NCI-H187 treated with DMSO at 0.1 percent for 48 hours (cell line): ENCODE measurements around the gene IRGQ.
"Not testable (repeated sequence)": the region's sequence is repeated elsewhere in the genome, so short reads cannot be mapped to it uniquely, and the experiment has no call there.

Experiments used
- DNase-seq: peaks from one replicate; lab custom pipeline; 2025; lab: John Stamatoyannopoulos, UW

The IRGQ gene

DNA sequence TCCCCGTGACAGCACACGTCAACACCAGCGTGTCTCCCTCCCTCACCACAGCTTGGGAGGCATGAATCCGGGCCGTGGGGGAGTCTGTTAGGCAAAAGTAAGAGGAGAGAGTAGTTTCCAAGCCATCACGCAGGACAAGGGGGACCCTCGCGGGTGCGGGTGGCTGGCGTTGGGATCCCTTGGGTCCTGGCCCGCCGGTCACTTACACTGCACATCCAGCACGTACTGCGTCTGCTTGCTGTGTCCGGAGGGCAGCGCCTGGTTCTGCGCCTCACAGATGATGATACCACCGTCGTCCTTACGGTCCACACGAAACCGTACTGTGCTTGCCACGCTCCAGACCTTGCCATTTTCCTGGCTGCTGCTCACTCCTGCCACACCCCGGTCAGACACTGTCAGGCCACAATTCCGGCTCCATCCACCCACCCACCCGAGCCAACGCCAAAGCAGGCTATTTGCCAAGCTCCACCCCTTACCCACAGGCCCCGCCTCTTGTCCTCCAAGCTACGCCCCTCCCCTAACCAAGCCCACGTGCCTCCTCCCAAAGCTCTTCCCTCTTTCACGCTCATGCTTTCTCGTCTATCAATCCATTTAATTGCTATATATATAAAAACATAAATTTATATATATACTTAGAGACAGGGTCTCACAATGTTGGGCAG, 30.1 kb upstream of the IRGQ start:
- DNase-seq = no peak

DNA sequence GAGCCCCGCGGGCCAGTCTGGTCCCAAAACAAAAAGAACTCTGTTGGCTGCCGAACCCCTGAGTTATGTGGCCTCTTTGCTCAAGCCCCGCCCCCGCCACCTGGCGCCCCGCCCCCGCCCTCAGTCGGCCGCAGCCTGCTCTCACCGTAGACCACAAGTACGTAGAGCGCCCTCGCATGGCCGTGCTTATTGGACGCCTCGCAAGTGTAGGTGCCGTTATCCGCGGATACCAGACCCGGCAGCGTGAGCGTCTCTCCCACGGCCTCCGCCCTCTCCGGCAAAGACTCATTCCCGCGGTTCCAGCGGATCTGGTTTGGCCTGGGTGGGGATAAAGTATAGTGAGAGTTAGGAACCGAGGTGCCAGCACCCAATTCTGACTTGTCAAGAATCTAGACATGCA, 29.0 kb upstream of the IRGQ start:
- no peak for DNase-seq

DNA sequence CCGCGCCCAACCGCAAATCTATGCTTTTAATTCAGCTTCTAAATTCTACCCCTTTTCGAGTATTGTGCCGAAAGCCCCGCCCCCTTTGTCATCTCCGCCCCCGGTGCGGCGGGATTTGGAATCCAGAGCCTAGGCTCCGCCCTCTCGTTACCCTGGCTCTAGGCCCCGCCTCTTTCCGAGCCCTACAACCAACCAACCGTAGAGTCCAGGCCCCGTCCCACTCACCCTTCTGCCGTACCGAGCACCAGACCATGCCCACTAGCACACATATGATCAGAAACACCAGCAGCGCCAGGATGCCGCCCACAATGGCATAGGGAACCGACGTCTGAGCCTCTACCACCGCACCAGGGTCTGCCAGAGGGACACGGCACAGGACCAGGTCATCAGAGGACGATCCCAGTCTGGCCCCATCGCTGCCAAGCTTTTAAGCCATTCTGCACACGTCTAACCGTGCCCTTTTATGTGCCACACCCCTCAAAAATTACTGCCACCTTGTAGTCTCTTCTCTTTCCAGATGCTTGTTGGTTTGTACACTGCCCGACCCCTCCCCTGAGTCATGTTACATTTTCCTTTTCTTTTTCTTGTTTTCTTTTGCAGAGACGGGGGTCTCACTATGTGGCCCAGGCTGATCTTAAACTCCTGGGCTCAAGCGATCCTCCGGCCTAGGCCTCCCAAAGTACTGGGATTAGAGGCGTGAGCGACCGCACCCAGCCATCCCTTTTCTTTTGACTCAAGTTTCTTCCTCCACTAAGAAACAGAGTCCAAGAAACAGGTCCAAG, 28.1 kb upstream of the IRGQ start:
- no peak for DNase-seq

DNA sequence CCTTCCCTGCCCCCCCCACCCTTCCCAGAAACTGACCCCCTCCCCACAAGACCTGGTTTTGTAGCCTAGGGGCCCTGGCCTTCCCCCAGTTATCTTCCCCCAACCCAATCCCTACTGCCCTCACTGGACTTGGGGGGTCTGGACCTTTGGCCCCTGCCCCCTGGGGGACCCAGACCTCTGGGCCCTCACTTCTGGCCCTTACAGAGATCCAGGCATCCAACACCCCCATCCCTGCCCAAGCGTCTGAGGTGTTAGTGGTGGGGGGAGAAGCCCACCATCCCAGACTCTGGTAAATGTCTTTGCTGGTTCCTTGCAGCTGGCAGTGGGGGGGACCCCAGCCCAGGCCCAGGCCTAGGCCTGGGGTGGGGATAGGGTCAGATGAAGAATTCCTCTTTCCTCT, 27.0 kb upstream of the IRGQ start:
- no peak for DNase-seq

DNA sequence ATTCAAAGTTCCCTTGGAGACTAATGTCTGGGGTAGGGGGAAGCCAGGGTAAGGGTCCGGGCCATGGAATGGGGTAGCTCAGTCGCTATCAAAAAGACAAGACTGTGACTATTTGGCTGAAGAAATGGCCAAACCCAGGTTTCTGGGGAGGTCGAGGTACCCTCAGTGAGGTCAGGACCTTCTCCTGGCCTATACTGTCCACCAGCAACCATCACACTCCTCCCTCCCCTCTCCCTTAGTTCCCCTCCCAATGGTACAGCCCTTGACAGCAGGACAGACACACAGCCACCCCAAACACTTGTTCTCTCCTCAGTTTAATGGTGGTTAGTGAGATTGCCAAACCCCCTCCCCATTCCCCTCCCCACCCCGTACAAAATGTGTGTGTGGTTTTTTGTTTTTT, 26.1 kb upstream of the IRGQ start:
- DNase-seq = no peak

DNA sequence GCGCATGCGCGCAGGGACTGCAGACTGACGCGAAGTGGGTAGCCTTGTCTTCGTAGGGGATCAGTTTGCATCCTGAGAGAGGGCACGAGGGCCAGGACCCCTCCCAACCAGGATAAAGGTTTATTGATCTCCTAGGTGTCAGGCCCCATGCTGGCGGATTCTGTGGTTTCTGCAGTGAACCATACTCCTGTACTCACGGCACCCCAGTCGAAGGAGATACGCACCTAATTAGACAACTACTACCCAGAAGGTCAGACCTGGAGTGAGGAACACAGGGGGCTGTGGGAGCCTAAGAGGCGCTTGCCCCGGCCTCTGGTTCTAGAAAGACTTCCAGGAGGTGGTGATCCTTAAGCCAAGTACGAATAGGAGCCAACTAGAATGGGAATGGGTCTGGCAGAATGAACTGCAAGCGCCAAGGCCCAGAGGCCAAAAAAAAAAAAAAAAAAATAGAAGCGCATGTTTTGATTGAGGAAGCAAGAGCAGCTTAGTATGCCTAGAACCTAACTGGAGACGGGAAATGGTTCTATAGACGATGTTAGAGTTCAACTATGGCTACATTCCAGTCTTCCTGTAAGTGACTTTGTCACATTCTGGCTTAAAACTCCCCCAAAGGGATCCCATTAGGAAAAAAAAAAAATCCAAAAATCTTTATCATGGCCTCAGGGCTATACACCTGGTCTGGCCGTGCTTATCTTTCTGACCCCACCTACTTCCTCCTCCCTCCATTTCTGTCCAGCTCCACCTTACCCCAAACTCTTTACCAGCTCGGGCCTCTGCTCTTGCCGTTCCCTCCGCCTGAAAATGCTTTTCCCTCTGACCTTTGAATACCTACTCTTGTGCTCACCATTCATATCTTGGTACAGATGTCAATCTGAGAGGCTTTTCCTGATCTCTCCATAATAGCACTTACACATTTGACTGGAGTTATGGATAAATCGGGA, 24.4 kb upstream of the IRGQ start:
- DNase-seq = no peak

DNA sequence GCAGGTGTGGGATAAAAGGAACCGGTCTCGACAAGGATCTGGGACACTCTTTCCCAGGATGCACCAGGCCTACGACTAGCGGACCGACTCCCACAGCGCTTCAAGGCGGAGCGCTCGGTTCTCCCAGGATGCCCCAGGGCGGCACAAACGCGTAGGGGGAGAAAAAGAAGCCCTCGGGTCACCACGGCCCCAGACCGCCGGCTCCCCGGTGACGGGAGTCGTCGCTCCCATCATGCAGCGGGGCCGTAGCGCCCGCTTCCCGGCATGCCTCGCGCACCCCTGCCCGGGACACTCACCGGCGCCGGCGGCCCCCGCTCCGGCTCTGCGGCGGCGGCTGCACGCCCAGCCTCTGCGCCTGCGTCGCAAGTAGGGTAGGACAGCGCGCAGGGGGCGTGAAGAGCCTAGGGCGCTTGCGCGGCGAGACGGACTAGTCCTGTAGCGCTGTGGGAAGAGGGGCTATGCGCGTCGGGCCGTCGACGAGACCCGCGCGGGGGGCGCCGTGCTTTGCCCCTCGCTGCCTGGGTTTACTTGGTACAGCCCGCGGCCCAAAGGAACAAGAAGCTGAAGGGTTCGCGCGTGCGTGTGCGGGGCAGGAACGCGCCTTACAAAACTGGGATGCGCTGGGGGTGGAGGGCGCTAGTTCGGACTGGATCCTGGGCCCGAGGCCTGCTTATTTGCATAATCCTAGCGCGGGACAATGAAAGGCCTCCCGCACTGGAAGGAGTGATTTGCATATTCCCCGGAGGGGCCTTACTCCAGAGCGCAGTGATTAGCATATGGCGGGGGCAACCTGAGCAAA, 23.5 kb upstream of the IRGQ start, which contains the start of gene ZNF428:
TSS of gene ZNF428 (minus strand) at position 368 of the 799 bp plus-strand sequence. CDS start 5,325 bp downstream, outside the sequence.
- DNase-seq = peak; percentile 84

DNA sequence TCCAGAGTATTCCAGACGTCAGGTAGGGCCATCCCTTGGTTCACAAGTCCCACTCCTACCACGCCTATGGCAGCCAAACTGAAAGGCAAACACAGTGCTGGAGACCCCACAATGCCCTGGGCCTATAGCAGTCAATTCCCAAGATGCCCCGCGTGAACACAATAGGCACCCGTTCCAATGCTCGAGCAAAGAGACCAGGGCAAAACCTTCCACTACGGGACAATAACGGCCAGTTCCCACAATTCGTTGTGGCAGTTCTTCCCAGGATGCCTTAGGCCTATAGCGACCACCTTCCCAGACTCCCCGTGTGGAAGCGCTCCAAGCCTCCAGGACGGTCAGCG, 23.0 kb upstream of the IRGQ start:
- DNase-seq = no peak

DNA sequence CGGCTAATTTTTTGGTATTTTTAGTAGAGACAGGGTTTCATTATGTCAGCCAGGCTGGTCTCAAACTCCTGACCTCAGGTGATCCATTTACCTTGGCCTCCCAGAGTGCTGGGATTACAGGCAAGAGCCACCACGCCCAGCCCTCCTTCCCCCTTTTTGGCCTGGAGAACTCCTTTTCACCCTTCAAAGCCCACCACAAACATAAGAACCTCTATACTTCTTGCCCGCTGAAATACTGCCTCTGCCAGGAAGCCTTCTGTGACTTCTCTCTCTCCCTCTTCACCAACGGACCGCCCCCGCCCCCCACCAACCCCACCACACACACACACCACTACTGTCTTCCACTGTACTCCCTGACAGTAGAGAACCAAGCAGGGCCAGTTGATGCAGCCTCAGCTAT, 21.0 kb upstream of the IRGQ start:
- DNase-seq = no peak

DNA sequence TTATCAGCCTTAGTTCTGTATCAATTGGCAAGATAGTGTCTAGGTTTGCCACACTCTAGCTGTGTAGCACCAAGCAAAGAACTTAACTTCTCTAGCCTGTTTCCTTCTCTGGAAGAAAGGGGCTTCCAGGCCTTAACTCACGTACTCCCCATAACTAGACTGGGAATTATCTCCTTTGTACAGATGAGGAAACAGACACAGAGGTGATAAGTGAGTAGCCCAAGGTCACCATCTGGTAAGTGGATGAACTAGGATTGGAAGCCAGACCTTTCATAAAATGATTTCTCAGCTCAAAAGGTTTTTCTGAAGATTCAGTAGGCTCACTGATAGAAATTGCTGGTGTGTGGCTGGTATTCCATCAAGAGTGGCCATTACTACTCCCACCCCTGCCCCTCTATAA, 20.4 kb upstream of the IRGQ start:
- DNase-seq = no peak

DNA sequence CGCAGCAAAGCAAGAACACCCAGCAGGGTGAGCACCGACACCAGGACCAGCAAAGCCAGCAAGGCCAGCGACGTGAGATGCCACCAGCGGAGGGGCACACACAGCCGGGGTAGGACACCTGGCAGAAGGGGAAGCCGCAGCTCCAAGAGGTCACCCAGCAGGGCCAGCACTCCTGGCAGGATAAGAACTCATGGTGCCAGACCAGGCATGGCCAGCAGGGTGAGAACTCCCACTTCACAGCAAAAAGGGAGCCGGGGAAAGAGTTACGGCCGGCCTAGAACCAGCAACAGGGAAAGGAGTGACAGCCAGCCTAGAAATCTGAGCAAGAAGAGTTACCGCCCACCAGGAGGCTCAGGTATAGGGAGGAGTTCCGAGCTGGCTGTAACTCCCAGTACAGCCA, 16.4 kb upstream of the IRGQ start:
- no peak for DNase-seq

DNA sequence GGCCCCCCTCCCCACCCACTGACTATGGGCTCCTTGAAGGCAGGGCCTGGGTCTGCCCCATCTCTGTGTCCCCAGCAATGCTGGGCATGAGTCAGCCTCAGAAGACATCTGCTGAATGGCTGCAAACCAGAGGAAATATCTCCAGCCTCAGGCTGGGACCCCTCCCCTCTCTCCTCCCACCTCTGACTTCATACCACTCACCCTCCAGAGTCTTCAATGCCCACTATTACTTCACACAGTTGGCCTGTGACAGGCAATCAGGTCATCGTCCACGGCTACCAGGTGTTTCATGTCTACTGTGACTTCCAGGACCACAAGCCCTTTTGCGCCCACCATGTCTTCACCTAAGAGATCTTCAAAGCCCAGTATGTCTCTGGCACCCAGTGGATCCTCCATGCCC, 15.9 kb upstream of the IRGQ start, which contains the start of gene SRRM5:
TSS of gene SRRM5 (plus strand) at position 301 of the 400 bp plus-strand sequence. CDS start at position 335, 34 bp downstream.
- no peak for DNase-seq

DNA sequence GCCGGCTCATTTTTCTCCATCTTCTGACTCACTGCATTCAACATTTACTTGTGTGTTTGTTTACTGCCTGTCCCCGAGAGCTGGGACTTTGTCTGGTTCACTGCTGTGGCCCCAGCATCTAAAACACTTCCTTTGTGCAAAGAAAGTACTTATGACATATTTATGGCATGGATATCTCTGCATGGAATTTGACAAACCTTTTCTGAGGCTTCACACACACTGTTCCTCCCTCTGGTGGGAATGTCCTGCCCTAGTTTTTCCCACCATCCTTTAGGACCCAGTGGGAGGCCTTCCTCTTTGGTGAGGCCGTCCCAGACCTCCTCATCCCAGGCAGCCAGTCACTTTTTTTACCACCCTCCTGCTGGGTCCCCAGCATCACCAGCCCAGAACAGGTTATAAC, 14.6 kb upstream of the IRGQ start:
- DNase-seq = no peak

DNA sequence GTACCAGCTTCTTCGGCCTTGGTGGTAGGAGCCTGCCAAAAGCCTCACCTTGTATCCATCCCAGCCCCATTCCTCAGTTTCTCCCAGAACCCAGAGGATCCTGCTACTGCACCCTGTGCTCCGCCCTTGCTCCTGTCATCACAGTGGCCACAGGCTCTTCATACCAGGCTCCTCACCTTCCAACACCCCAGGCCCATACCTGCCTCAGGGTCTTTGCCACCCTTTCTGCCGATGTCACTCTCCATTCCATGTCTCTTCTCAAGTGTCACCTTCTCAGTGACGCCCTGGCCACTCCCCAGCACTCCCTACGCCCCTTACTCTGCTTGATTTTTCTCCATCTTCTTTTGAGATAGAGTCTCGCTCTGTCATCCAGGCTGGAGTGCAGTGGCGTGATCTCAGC, 13.9 kb upstream of the IRGQ start:
- DNase-seq = no peak

DNA sequence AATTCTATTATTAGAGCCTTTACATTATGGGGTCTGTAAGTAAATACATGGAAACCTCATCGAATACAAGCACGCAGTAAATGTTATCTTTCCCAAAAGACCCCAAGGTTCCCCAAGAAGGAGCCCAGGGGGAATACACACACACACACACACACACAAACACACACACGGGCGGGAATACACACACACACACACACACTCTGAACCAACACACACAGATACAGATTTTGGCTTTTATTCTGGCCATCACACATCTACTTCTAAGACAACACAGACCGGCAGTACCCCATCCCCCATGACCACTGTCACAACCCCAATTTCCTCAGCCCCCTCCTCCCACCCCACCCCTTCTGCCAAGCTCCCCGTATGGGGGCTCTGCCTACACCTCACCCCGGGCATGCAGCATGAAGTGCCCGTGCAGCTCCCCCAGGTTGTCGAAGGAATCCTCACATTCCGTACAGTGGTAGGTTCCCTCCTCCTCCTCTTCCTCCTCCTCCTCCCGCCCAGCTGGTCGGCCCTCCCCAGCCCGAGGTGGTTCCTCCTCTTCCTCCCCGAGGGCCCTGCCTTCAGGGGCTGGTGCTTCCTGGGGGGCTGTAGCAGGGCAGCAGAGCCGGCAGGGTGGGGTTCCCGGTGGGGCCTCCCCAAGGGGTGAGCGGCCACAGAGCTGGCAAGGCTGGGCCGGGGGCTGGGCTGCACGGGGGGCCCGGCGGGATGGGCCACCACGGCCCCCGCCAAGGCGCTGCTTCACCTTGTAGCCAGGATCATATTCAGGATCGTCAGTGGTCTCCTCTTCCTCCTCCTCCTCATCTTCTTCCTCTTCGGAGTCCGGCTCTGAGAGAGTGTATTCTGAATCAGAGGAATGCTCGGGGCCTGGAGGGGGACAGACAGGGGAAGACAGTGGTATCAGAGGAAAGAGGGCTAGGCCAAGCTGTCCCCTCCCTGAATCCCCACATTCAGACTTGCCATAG, 11.6 kb upstream of the IRGQ start:
- DNase-seq = no peak

DNA sequence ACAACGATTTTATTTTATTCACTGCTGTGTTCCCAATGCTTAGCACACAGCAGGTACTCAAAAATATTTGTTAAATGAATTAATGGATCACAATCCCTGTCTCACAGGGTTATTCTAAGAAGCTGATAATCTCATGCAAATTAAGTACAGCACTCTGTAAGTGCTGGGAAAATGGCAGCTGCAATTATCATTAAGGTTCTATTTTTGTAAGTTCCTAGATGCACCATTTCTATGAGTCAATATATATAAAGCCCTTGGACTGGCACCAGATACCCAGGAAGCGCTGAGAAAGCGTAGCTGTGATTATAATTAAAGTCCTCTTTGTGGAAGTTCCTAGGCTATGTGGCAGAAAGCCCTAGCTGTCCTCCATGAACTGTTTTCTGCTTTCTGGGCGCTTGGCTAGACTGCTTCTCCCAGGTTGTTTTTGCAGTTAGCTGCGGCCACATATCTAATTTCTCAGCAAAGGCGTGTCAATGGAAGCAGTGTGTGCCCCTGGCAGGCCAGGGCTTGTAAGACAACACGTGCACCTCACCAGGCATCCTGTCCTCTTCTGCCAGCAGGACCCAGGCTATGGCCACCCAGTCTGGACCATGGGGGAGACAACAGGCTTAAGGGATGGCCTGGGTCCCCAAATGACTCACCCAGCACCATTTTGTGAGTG, 10.8 kb upstream of the IRGQ start:
- no peak for DNase-seq

DNA sequence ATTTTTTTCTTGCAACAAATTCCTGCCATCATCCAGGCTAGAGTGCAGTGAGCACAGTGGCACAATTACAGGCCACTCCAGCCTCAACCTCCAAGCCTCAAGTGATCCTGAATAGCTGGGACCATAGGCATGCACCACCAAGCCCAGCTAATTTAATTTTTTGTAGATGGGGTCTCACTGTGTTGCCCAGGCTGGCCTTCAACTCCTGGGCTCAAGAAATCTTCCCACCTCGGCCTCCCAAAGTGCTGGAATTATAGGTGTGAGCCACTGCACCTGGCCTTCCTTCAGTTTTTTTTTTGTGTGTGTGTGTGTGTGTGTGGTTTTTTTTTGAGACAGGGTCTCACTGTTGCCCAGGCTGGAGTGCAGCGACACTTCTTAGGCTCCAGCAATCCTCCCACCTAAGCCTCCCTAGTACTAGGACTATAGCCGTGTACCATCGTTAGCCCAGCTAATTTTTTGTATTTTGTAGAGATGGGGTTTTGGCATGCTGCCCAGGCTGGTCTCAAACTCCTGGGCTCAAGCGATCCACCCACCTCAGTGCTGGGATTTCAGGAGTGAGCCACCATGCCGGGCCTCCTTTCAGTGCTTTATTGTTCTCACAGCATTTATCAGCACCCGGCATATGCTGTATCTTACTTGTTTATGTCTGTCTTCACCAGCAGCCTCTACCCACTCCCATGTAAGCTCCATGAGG, 10.1 kb upstream of the IRGQ start:
- no peak for DNase-seq

DNA sequence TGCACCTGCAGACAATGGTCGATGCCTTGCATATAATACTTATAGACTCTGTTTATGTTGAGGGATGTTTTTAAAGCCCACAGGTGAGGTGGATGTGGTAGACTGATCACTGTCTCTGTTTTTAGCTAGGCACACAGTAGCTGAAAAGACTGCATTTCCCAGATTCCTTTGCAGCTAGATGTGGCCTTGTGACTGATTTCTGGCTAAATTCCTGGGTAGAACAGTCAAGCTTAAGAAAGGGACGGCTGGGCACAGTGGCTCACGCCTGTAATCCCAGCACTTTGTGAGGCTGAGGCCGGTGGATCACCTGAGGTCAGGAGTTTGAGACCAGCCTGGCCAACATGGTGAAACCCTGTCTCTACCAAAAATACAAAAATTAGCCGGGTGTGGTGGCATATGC, 4.4 kb upstream of the IRGQ start:
- not testable (repeated sequence) for DNase-seq

DNA sequence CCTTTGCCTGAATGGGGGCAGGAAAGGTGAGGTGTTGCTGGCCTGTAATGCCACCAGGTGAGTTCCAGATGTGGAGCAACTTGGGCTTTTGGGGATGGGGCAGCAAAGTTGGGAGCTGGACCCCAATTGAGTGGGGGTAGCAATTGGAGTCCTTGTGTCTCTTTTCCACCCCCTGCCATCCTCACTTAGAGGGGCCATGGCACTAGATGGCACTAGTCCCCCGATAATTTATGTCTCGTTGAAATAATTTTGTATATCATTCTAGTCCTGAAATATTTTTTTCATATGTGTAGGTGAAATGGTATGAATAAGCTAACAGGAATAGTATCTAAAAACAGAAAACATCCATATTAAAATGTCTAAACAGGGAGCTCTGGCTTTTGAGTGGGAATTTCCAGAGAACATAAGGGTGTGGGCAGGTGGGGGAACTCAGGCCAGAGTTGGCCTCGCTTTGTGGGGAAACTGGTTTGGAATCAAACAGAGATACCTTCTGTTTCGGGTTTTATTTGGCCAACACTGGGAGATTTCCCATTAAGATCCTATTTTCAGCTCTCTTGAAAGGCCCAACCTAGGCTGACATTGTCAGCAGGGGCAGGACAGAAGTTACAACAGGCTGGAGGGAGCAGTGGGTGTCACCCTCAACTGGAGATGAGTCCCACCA, 3.8 kb upstream of the IRGQ start:
- no peak for DNase-seq
